CD4-positive, alpha-beta T cell treated with Interferon alpha-2 for 1 hour (primary cell): ENCODE data around the gene RBM14.
A peak's percentile ranks its signal among the peaks of the same experiment; 100 is the strongest.
"Not testable (repeated sequence)": the region's sequence is repeated elsewhere in the genome, so short reads cannot be mapped to it uniquely, and the experiment has no call there.

Experiments used
- DNase-seq, 2 donors: peaks; one replicate each; pipeline ENCODE4 v3.0.0-alpha.2; 2020 to 2022

Gene RBM14

DNA sequence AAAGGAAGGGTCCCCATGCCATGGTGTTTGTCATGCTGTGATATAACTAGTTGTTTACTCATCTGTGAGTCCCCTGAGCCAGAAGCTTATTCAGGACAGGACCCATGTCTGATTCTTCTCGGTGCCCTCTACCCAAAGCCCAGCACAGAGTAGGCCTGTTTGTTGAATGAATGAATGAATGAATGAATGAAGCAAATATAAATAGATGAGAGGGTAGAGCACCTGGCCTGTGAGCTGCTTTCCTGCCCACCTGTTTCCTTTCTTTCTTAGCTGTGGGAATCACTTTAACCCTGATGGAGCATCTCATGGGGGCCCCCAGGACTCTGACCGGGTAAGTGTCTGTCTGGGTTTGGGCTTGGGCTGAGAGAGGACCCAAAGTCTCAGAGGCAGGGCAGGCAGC lies 16.2 kb upstream of the RBM14 start:
- no peak for DNase-seq

DNA sequence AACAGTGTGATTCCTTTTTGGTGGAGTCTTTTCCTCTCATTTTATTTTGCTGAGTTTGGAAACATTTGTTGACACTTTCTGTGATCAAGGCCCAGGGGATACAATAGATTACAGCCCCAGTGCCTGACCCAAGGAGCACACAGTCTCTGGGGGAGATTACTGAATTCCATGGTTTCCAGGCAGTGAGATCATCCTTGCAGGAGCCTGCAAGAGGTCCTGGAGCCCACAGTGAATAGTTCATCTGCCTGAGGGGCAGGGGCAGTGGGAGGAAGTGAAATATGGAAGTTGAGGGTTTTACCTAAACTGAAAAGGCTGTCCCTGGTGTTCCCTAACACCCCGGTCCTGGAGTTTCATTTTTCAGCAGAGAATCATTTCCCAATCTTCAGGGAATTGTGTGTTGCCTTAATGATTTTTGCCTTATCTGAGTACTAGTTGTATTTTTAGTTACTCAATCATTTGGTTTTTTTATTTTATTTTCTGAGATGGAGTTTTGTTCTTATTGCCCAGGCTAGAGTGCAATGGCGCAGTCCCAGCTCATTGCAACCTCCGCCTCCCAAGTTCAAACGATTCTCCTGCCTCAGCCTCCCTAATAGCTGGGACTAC lies 15.7 kb upstream of the RBM14 start:
- DNase-seq, result no peak

DNA sequence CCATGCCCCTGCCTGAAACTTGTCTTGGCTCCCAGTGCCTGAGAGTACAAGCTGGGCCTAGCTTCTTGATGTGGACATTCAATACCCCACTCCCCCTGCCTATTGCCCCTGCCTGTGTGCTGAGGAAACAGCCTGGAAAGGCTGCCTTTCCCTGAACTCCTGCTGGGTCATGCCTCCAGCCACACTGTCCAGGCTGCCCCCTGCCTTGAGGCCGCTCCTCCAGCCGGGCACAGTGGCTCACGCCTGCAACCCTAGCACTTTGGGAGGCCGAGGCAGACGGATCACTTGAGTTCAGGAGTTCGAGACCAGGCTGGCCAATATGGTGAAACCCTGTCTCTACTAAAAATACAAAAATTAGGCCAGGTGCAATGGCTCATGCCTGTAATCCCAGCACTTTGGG lies 13.4 kb upstream of the RBM14 start:
- DNase-seq, result no peak

DNA sequence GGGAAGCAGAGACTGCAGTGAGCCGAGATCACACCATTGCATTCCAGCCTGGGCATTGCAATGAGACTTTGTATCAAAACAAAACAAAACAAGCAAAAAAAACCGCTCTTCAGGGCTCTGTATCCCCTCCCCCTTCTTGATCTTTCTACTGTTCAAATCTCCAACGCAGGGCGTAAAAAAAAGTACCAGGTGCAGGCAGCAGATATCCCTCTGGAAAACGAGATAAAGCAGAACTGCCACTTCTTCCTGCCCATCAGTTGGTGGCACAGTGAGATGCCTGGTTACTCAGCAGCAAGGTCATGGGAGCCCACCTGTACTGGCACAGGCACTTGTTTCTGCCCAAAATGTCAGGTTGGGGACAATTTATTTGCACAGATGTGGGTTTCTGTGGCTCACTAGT lies 12.3 kb upstream of the RBM14 start:
- no peak for DNase-seq

DNA sequence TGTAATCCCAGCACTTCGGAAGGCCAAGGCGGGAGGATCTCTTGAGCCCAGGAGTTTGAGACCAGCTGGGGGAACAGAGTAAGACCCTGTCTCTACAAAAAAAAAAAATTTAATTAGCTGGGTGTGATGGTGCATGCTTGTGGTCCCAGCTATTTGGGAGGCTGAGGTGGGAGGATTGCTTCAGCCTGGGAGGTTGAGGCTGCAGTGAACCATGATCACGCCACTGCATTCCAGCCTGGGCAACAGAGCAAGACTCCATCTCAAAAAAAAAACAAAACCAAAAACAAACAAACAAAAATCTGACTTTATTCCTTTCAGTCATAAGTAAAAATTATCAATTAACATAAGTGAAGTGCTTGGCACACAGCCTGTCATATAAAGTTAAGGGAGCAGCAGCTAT lies 9.8 kb upstream of the RBM14 start:
- DNase-seq, result not testable (repeated sequence)

DNA sequence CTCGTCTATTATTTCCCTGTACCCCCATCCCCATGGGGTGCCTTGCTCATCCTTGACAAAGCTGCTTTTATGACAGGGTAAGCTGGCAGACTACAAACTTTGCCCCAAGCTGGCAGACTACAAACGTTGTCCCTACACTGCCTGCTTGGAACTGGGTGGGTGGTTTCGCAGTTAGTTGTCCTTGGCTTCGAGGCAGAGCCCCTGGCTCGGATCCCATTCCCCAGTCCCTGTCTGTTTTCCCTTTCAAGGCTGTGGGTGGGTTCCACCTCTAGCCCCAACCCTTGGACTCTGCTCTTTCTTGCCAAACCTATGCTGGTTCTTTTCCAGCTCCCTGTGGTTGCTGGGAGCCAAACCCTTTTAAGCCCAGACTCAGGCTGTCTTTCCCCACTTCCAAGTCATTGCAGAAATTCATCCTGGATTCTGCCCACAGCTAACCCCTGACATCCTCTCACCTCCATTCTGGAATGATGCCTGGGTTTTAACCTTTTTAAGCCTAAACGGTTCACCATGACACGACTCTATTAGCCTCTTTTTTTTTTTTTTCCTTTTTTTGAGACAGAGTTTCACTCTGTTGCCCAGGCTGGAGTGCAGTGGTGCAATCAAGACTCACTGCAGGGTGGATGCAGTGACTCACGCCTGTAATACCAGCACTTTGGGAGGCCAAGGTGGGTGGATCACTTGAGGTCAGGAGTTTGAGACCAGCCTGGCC lies 9.2 kb upstream of the RBM14 start:
- DNase-seq, result no peak

DNA sequence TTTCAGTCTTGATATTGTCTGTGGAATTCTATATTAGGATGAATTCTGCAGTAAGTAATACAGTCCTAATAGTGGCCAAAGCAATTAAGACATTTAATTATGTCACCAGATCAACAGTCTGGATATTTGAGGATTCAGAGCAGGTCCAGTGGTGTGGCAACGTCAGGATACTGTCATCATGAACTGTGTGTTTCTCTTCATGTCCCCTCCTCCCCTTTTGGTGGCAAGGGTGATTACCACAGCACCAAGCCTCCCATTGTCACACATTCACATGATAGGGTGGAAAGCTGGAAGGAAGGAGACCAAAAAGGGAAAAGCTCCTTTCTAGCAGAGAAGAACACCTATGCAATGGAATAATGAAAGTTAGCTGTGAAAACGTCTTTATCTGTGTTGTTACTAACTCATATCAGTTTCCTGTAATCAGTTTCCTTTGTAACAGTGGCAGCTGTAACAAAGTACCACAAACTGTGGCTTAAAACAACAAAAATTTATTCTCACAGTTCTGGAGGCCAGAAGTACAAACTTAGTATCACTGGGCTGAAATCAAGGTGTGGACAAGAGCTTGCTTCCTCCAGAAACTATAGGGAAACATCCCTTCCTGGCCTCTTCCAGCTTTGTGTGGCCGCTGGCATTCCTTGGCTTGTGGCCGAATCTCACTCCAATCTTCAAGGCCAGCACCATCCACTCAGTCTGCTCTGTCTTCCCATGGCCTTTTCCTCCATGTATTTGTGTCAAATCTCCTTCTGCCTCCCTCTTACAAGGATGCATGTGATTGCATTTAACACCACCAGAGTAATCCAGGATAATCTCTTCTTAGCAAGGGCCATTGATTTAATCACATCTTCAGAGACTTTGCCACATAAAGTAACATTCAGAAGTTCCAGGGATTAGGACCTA lies 6.5 kb upstream of the RBM14 start:
- no peak for DNase-seq

DNA sequence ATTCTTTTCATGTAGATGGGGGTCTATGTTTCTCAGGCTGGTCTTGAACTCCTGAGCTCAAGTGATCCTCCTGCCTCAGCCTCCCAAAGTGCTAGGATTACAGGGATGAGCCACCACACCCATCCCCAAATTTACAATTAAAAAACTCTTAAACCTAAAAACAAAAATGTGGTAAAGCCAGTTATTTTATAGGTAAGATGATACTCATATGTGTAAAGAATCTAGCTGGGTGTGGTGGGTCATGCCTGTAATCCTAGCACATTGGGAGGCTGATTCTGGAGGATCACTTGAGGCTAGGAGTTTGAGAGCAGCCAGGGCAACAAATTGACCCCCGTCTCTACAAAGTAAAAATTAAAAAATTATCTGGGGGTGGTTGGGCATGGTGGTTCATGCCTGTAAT lies 4.0 kb upstream of the RBM14 start:
- no peak for DNase-seq

DNA sequence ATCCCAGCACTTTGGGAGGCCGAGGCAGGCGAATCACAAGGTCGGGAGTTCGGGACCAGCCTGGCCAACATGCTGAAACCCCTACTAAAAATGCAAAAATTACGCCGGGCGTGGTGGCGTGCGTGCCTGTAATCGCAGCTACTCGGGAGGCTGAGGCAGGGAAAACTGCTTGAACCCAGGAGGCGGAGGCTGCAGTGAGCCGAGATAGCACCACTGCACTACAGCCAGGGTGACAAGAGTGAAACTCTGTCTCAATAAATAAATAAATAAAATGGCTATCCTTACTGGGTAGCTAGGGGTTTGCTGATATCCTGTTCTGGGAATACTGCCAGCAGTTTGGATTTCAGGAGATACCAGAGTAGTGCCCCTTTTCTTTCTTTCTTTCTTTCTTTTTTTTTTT lies 2.4 kb upstream of the RBM14 start:
- DNase-seq, result no peak

DNA sequence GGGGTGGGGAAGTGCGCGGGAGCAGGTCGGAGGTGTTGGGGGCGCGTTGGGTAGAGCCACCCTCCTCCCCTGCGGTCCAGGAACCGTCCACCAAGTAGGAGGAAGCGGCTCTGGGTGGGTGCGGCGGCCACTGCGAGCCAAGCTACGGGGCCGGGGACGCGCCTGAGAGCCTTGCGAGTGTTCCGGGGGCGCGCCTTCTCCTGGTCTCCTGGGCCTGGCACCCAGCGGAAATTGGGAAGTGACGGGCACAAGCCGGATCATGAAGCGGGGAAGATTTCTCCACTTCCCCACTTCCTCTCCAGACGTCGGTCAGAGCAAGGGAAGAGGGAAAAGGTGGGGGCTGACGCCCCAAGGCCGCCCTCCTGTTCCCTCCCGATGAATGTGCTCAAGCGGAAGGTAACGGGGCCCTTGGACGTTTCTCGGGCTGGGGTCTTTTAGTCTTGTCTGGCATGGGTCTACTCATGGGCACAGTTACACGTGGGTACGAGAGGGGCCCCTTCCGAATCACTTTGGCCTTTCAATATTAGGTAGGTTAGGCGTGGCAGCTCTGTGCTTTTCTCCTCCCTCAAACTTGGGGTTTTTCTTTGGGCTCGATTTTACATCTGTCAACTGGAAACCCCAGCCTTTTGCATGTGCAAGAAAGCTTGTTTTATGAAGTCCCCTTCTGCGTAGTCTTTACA lies 865 bp downstream of the RBM14 start:
- DNase-seq, result peak; percentile 22 to 61

DNA sequence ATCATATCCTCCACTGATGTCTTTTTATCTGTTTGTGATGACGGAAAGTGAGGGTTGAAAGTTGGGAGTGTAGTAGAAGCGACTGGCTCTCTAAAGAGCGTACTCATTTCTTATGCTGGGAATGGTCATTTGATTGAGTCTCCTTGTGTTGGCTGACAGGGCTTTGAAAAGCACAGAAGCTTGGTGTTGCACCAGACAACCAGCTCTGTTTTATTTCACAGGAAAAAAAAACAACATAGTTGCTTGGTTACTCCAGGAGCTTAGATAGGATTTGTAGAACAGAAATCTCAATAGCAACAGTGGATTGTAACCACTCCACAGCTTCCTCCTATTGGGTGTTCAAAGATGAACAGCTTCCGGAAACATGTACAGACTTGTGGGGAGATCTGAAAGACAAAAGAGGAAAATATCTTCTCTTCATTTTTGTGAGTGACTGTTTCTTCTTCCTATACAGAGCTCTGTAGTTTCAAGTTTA lies 2.7 kb downstream of the RBM14 start:
- peak; percentile 57 to 85 for DNase-seq

DNA sequence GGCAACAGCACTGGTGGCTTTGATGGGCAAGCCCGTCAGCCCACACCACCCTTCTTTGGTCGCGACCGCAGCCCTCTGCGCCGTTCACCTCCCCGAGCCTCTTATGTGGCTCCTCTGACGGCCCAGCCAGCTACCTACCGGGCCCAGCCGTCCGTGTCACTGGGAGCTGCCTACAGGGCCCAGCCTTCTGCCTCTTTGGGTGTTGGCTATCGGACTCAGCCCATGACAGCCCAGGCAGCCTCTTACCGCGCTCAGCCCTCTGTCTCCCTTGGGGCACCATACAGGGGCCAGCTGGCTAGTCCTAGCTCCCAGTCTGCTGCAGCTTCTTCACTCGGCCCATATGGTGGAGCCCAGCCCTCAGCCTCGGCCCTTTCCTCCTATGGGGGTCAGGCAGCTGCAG lies 8.0 kb downstream of the RBM14 start:
- no peak for DNase-seq

DNA sequence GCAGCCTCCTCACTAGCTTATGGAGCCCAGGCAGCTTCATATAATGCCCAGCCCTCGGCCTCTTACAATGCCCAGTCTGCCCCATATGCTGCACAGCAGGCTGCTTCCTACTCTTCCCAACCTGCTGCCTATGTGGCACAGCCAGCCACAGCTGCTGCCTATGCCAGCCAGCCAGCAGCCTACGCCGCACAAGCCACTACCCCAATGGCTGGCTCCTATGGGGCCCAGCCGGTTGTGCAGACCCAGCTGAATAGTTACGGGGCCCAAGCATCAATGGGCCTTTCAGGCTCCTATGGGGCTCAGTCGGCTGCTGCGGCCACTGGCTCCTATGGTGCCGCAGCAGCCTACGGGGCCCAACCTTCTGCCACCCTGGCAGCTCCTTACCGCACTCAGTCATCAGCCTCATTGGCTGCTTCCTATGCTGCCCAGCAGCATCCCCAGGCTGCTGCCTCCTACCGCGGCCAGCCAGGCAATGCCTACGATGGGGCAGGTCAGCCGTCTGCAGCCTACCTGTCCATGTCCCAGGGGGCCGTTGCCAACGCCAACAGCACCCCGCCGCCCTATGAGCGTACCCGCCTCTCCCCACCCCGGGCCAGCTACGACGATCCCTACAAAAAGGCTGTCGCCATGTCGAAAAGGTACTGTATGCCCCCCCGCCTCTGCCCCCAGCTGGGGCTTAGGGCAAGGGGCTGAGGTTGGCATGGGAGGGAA lies 8.8 kb downstream of the RBM14 start:
- no peak for DNase-seq

DNA sequence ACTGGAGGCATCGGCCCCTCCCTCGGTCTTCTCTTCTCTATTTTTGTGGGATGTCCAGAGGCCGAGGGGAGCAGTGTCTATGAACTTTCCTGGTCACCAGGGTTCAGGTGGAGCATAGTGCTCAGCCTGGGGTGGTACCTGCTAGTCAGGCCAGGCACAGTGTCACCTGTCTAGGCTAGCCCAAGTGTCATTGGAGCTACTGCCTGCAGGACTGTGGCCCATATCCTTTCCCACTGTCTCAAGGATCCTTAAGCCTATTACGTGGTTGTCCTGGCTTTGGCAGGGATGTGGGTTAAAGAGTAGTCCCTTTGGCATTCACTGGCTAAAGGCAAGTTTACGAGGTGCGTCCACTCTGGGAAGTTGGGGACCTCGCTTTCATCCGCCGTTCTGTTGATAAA lies 9.3 kb downstream of the RBM14 start:
- DNase-seq, result no peak

DNA sequence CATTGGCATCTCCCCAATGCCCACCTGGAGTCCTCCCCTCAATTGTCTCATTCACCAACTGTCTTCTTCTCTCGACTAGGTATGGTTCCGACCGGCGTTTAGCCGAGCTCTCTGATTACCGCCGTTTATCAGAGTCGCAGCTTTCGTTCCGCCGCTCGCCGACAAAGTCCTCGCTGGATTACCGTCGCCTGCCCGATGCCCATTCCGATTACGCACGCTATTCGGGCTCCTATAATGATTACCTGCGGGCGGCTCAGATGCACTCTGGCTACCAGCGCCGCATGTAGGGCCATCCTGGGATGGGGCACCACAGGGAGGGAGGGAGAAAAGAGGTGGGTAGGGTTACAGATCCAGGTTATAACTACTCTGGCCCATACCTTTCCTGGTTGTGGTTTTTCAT lies 10.0 kb downstream of the RBM14 start:
- DNase-seq, result no peak

DNA sequence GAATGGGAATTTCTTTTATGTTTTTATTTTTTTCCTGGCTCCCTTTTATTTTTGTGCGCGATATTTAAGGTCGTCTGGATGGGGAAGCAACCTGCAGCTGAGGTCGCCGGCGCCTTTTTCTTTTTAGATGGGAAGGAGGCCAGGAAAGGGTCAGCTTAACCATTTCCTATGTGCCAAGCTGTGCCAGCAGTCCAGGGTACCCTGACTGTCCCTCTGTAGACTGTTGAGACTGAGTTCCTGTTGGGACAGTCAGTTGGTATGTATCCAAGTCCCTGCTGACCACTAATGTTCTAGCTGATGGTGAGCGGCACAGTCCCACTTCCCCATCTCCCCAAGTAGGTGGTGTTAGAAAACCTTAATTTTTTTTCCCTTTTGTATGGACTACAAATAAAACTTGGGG lies 10.5 kb downstream of the RBM14 start:
- no peak for DNase-seq

DNA sequence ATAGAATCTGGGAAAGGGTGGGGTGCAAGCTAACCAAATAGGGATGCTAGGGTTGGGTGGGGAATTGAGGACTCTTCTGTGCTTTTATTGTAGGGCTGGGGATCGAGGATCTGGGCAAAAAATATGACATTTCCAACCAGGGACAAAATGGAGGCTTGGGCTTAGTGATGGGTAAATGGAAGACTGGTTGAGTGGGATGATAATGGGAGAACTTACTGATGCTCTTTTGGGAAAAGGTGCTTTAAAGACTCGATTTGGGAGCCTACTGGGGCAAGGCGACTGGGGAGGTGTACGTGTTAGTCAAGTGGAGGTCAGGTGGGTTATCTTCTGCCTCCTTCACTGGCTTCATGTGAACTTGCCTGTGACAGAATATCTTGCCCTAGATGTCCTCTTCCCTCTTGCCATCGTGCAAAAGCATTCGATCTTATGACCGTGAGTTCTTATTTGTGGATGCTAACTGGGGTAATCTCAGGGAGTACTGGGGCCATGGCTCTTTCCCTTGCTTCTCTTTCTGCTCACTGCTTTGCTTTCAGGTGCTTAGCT lies 11.7 kb downstream of the RBM14 start:
- no peak for DNase-seq

DNA sequence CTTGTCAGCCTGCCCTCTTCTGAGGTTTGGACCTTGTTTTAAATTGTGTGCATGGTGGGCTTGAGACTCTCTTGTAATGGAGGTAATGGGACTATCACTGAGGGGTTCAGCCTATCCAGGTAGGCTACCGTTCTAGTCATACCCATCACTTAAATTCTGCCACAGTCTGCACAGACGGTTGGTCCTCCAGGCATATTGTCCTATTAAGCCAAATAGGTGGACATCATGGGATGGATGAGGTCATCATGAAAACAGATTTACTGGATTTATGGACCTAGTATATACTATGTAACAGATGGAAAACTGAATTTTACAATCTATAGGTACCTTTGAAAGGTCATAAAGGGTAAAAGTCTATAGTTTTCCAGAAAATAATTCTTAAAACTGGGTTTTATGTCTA lies 12.9 kb downstream of the RBM14 start:
- no peak for DNase-seq

DNA sequence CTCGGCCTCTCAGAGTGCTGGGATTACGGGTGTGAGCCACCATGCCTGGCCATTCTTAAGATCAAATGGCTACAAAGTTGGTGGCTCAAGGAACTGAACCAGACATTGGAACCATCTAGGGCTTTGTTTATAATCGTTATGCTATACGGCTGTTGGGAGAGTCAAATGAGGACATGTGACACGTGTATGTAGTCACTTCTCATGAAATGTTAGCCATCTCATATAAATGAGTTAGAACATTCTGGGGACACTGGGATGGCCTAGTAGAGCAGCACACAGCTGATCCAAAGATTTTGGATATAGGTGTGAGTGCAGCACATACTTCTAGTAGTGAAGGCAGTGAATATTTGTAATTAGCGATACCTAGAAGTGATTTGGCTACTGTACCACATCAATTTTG lies 15.5 kb downstream of the RBM14 start:
- no peak for DNase-seq

DNA sequence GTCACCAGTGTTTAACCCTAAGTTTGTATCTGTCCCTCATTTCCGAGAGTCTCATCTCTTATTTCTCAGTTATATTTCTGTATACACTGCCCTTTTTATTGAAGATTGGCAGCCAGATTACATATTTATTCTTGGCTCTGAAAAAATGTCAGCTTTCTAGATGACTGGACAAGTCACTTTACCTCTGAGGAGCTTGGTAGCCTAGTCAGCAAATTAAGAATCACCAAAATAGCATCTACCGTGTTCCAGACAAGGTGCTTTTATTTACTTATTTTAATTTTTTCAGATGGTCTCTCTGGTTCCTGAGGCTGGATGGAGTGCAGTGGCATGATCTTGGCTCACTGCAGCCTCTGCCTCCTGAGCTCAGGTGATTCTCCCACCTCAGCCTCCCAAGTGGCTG lies 16.5 kb downstream of the RBM14 start:
- no peak for DNase-seq

DNA sequence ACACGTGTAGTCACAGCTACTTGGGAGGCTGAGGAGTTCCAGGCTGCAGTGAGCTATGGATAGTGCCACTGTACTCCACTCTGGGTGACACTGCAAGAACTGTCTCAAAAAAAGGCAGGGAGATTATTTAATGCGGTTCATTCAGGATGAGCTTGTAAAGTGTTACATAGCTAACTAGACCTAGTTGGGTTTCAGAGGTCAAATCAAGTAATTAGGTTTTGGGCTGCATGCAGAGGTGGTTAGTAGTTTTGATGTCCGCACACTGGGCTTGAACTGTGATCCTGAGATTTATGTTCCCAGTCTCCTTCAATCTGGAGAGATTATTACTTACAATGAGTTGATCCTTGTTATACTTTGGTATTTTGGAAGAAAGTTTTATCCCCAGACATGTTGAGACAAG lies 20.0 kb downstream of the RBM14 start:
- DNase-seq, result no peak

DNA sequence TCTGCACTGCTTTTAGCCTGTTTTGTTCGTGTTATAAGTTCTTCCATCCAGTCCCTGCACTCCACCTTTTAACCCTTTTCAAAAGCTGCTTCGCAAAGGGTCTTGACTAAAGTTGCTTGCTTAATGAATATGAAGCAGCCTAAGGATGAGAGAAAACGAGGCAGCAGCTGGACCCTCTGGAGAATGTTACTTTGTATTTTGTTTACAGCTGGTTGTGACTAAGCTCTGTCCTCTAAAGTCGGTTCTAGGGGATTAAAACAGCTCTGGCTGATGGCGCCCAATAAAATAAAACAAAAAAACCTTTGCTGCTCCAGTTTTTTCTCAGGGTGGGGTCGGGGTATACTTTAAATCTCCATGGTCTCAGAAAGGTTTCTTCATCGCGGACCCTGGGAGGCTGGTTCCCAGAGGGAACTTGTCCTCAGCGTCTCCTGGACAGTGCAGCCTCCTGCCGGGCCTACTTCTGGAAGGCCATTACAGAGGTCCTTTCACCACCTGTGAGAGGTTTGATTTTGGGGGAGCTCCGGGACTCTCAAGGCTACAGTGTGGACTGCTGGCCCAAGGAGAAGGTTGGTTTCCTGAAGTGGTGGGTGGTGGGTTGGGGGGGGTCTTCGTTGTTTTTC lies 21.2 kb downstream of the RBM14 start:
- DNase-seq, result no peak
